ENCODE results near the gene ADD2.

Gene ADD2

DNA sequence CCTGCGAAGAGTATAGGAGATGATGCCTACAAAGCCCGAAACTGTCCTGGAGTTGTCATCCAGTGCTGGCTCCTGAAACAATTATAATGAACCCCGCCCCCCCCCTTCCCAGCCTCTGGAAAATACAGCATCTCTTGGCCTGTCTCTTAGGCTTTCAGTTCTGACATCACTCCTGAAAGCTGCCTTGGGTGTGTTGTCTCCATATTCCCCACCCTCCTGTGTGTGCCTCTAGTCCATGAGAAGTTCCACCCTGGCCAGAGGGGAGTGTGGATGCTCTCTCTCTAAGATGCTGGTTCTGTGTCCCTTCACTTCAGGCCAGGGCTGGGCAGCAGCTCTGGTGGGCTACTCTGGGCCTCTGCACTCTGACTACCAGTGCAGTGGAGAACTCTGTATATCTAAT, 155.4 kb downstream of the ADD2 start:
- H3K4me3 ChIP-seq (ENCODE audit: low read depth, low read length): no peak overlapping the region
- TF ChIP-seq, protein P1, sequence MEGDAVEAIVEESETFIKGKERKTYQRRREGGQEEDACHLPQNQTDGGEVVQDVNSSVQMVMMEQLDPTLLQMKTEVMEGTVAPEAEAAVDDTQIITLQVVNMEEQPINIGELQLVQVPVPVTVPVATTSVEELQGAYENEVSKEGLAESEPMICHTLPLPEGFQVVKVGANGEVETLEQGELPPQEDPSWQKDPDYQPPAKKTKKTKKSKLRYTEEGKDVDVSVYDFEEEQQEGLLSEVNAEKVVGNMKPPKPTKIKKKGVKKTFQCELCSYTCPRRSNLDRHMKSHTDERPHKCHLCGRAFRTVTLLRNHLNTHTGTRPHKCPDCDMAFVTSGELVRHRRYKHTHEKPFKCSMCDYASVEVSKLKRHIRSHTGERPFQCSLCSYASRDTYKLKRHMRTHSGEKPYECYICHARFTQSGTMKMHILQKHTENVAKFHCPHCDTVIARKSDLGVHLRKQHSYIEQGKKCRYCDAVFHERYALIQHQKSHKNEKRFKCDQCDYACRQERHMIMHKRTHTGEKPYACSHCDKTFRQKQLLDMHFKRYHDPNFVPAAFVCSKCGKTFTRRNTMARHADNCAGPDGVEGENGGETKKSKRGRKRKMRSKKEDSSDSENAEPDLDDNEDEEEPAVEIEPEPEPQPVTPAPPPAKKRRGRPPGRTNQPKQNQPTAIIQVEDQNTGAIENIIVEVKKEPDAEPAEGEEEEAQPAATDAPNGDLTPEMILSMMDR (IDR thresholded peaks at IDR 0.05; ENCODE audit: borderline replicate concordance, insufficient read depth, low read depth, low read length): no peak

DNA sequence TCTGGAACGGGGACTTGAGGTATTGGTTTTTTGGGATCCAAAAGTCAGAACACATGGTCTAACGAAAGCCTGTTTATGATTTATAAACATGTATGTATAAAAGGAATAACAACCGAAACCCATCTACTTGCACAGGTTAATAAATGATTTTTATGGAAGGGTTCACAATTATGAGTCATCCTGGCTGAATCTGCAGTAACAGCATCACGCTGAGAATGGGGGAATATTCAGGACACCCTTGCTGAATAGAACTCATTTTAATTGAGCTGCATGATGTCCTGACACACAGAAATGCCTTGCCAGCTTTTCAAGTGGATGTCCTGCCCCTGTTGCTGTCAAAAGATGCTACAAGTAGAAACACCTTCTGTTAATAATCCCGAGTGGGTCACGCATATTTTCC, 159.6 kb downstream of the ADD2 start:
- no peak overlapping the region for H3K4me3 ChIP-seq (ENCODE audit: low read depth, low read length)

DNA sequence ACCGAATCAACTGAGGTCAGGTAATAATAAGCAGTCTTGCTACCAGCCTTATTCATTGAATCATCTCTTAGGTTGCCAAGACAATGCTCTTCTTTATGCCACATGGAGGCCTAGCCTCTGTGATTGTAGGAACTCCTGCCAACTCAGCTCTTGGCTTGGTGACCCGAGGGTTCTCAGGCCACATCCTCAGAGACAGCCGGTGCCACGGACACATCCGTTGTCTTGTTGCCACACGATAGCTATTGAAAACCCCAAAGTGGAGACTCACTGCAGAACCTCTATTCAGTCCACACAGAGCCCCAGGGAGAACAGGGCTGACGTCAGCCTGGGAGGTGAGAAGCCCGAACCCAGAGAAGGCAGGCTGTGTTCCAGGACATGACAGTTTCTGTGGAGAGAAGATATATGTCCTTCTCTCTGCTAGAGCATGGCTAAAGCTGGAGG, 160.9 kb downstream of the ADD2 start:
- H3K4me3 ChIP-seq (ENCODE audit: low read depth, low read length): no peak overlapping the region
- TF ChIP-seq, protein P1 (IDR thresholded peaks at IDR 0.05; ENCODE audit: borderline replicate concordance, insufficient read depth, low read depth, low read length): no peak

More for the DNA sequence above, 159.6 kb downstream of the ADD2 start:
- TF ChIP-seq, protein P1 (IDR thresholded peaks at IDR 0.05; ENCODE audit: borderline replicate concordance, insufficient read depth, low read depth, low read length): no peak
